DMS153 (cell line): ENCODE results near the gene RNASE7.

Source experiments
- DNase-seq: peaks from one replicate; lab custom pipeline; 2025; lab: John Stamatoyannopoulos, UW

RNASE7 gene

GRCh38 chr14:21087294-21088091 is 45.3 kb downstream of the RNASE7 start:
- DNase-seq: peak; percentile 57

- no peak for DNase-seq
These were observed 46.5 kb downstream of the RNASE7 start for GRCh38 chr14:21088687-21089086.

- DNase-seq: no peak
These were observed 47.1 kb downstream of the RNASE7 start for GRCh38 chr14:21089271-21089670.

DNA sequence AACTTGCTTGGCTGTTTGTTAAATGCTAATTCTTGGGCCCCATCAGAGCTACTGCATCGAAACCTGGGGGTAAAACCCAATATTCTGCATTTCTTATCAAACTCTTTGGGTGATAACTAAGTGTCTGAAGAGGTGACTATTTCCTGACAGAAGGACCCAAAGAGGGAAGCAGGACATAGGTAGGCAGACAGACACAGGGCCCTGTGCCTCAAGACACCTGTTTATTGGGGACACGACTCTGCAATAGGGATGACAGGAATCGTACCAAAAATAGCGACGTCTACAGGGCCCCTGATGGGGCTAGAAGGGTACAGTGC is 47.7 kb downstream of the RNASE7 start:
- DNase-seq: no peak

- DNase-seq: no peak
These were observed 48.2 kb downstream of the RNASE7 start for GRCh38 chr14:21090194-21090939.

DNA sequence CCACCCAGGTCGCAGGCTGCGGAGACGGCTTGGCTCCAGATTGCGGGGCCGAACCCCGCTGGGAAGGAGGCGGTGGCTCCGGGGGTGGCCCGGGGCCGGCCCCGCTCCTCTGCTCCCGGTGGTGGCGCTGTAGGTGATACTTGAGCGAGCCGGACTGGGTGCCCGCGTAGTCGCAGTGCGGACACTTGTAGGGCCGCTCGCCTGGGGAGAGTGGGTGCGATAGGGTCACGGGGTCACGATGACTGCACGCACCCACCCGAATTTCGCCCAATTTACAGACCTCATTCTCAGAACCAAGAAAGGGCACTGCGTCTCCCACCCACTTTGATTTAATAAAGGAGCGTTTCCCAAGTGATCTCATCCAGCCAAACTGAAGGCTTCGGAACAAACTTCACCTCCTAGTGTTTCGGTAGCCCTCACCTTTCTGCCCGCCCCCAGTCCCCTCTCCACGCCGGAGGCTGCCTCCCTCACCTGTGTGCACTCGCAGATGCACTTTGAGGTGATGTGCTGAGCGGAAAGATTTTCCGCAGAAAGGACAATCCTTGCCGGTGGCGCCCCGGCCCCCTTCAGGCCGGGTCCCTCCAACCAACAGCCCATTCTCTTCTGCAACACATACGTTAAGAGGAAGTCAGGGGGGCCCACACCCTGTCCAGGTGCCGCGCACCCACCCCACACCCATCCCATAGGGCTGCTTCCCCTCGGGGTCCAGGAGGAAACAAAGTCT is 48.9 kb downstream of the RNASE7 start:
- no peak for DNase-seq

GRCh38 chr14:21091821-21092272 is 49.7 kb downstream of the RNASE7 start:
- DNase-seq: no peak

- no peak for DNase-seq
These were observed 50.3 kb downstream of the RNASE7 start for GRCh38 chr14:21092273-21093011.

DNA sequence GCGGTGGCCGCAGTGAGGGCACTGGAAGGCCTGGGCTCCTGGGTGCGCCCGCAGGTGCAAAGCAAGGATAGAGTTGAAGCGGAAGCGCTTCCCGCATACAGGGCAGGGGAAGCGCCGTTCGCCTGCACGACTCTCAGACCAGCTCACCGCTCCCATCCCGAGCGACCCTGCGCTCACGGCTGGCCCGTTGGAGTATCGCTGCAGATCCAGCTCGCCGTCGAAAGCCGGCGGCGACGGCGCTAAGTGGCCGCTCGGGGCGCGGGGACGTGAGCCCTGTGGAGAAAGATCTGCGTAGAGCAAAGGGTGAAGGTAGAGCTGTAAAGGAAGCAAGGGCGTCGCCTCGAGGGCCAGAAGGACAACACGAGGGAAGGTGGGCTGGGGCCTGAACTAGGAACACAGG is 50.9 kb downstream of the RNASE7 start:
- DNase-seq: no peak
